Hypothalamus (tissue), 51 donors: ENCODE data around the gene STAT5A.
"Not testable (repeated sequence)": the region's sequence is repeated elsewhere in the genome, so short reads cannot be mapped to it uniquely, and the experiment has no call there.

Source experiments
- DNase-seq, 51 donors: peaks; one replicate each; lab custom pipeline; 2025; lab: John Stamatoyannopoulos, UW

STAT5A gene

DNA sequence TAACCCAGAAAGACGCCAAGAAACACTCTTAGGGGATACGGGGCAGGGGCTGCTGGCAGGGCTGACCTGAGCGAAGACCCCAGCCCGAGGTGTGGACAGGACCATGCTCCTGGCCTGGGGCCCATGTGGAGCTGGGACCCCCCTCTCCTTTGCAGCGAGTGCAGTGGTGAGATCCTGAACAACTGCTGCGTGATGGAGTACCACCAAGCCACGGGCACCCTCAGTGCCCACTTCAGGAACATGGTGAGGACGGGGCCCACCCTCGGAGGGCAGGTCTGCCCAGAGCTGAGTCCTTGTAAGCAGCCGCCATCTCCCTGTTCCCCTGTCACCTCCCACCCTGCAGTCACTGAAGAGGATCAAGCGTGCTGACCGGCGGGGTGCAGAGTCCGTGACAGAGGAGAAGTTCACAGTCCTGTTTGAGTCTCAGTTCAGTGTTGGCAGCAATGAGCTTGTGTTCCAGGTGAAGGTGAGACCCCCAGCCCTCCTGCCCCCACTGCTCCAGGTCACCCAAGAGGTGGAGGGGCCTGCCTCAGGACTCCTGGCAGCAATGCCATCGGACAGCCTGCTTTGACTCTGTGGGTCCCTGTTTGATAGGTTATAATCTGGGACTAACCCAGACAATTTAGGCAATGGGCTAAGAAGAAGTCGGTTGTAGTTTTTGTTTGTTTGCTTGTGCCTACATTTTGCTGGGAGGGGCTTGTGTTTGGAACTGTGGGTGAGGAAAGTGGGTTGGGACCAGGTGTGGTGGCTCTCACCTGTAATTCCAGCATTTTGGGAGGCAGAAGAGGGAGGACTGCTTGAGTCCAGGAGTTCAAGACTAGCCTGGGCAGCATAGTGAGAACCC, 16.1 kb downstream of the STAT5A start:
- no peak for DNase-seq

DNA sequence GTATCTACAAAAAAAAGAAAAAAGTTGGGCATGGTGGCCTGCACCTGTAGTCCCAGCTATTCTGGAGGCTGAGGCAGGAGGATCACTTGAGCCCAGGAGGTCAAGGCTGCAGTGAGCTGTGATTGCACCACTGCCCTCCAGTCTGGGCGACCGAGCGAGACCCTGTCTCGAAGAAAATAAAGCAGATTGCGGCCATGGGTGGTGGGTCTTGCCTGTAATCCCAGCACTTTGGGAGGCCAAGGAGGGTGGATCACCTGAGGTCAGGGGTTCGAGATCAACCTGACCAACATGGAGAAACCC, 16.7 kb downstream of the STAT5A start:
- DNase-seq: not testable (repeated sequence)

DNA sequence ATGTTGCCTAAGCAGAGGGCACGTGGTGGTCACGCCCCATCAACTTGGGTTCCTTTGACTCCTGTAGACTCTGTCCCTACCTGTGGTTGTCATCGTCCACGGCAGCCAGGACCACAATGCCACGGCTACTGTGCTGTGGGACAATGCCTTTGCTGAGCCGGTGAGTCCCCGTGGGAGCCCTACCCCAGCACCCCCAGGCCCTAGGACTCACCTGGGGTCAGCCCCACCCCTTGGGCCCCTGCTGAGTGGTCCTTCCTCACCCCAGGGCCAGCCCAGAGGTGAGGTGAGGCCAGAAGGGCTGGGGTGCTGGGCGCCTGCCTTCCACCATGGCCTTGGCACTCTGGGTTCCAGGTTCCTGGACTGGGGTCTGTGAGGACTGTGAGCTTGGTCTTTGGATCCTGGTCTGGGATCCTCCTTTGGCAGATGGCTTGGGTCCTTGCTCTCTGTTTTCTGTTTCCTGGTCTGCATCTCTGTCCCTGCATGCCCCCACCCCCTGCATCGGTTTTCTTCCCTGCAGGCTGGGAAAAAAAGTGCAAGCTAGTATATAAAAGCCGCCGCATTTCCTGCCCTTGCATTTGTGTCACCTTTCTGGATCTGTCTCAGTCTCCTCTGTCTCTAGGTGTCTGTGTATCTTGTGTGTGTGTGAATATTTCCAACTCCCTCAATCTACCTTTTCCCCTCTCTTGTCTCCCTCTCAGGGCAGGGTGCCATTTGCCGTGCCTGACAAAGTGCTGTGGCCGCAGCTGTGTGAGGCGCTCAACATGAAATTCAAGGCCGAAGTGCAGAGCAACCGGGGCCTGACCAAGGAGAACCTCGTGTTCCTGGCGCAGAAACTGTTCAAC, 17.5 kb downstream of the STAT5A start:
- no peak for DNase-seq

- DNase-seq: no peak
Measured at GRCh38 chr17:42306385-42306667, 18.0 kb downstream of the STAT5A start.

GRCh38 chr17:42307362-42307927, 19.1 kb downstream of the STAT5A start:
- no peak for DNase-seq

GRCh38 chr17:42308446-42308845, 20.1 kb downstream of the STAT5A start:
- DNase-seq: no peak

- DNase-seq: no peak
Measured at GRCh38 chr17:42309142-42309541, 20.8 kb downstream of the STAT5A start.

DNA sequence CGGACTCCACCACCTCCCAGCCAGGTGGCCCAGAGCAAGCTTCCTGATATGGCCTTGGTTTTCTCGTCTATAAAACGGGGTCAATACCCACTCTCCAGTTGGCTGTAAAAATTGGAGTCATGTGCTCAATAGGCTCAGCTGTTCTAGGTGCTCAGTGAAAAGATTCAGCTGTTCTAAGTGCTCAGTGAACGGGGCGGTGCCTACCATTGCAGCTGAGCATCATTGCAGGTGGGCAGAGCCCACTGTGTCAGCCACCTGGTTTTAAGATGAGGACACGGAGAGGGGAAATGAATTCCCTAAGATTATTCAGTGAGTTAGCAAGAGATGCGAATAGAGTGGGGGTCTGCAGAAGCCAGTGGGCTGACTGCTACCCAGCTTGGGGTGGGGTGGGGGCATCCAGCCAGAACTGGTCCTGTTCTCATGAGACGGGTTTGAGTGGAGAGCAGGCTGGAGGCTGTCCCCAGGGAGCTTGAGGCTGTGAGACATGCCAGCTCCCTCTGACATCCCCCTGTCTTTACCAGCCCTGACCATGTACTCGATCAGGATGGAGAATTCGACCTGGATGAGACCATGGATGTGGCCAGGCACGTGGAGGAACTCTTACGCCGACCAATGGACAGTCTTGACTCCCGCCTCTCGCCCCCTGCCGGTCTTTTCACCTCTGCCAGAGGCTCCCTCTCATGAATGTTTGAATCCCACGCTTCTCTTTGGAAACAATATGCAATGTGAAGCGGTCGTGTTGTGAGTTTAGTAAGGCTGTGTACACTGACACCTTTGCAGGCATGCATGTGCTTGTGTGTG, 21.9 kb downstream of the STAT5A start:
- no peak for DNase-seq

DNA sequence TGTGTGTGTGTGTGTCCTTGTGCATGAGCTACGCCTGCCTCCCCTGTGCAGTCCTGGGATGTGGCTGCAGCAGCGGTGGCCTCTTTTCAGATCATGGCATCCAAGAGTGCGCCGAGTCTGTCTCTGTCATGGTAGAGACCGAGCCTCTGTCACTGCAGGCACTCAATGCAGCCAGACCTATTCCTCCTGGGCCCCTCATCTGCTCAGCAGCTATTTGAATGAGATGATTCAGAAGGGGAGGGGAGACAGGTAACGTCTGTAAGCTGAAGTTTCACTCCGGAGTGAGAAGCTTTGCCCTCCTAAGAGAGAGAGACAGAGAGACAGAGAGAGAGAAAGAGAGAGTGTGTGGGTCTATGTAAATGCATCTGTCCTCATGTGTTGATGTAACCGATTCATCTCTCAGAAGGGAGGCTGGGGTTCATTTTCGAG, 22.5 kb downstream of the STAT5A start:
- no peak for DNase-seq

DNA sequence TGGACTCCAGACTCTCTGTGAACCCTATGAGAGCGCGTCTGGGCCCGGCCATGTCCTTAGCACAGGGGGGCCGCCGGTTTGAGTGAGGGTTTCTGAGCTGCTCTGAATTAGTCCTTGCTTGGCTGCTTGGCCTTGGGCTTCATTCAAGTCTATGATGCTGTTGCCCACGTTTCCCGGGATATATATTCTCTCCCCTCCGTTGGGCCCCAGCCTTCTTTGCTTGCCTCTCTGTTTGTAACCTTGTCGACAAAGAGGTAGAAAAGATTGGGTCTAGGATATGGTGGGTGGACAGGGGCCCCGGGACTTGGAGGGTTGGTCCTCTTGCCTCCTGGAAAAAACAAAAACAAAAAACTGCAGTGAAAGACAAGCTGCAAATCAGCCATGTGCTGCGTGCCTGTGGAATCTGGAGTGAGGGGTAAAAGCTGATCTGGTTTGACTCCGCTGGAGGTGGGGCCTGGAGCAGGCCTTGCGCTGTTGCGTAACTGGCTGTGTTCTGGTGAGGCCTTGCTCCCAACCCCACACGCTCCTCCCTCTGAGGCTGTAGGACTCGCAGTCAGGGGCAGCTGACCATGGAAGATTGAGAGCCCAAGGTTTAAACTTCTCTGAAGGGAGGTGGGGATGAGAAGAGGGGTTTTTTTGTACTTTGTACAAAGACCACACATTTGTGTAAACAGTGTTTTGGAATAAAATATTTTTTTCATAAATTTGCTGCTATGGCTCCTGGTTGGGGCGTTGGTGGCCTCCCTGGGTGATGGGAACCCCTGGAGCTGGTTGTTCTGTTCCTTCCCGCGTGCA, 23.1 kb downstream of the STAT5A start:
- peak in 39 of 51 donors; percentile 7 to 80 (median 49) for DNase-seq

DNA sequence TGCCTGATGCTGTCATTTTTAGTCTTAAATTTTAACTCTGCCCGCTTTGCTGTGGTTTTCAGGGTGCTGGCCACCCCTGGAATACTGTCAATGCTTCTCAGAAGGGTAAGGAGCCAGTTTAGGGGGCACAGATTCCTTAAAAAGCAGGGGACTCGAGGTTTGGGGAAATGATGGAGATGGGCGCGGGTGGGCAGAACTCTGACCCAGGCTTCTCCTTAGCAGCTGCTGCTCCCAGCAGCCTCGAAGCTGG, 23.7 kb downstream of the STAT5A start:
- peak in 1 of 51 donors; percentile 26 for DNase-seq

DNA sequence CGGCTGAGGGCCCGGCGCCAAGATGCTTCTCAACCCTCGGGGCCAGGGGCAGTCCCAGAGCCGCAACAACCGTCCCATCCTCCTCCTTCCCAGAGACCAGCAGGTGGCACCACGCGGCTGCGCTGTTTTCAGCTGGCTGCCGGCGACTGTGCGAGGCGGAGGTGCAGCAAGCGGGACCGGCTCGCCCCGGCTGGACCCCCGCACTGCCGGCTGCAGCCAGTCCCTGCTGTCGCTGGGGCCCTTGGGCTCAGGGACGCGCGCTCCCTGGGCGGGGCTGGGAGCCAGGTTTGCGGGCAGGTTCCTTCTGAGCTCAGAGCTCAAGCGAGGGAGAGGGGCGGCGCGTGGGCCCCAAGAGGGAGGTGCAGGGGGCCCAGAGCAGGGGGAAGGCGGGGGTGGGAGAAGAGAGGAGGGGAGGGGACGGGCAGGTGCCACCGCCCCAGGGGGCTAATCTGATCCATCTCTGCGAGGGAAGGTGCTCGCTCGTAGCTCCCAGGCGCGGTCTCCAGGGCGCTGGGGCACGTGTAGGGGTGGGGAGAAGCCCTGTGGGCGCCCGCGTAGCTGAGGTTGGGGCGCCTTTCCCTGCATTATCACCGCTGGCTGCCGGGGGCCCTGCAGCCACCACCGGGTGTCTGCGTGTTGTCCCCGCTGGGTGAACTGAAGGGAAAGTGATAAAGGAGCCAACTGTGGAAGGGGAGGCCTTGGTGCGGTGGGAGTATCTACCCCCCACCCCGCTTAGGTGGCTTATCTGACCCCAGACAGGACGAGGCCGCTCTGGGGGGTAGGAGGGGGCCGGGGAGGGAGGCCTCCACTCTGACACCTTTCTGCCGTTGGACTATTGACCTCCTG, 24.2 kb downstream of the STAT5A start:
- peak in 49 of 51 donors; percentile 23 to 89 (median 75) for DNase-seq

GRCh38 chr17:42313389-42313772, 25.1 kb downstream of the STAT5A start:
- no peak for DNase-seq

DNA sequence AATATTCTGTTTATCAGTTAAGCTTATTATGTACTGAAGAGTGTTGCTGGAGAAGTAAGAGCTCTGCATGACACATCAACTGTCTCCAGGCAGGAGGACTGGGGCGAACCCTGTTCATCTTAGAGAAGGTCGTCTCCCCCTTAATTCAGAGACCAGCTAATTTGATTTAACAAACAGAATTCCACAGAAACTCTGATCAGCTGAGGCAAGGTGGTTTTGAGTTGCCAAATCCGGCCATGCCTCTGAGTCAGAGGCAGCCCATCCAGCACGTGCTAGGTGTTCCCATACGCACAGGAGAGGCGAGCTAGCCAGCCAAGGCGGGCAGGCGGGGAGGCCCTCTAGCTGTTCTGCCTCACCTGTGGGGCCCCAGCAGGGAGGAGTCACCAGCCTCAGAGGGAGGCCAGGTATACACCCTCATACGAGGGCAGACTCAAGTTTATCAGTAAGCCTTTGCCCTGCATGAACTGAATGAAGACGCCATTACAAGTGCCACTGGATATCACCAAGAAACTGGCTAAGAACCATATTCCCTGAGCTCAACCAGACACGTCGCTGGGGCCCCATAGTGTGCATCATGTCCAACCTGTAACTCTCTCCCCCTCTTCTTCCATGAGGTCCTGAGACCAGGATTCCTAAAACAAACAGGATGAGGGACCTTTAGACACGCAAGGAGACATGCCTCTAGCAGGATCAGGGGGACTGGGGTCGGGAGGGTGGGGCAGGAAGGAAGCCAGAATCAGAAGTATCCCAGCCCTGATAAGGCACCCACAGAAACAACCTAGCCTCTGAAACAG, 25.7 kb downstream of the STAT5A start:
- DNase-seq: no peak

DNA sequence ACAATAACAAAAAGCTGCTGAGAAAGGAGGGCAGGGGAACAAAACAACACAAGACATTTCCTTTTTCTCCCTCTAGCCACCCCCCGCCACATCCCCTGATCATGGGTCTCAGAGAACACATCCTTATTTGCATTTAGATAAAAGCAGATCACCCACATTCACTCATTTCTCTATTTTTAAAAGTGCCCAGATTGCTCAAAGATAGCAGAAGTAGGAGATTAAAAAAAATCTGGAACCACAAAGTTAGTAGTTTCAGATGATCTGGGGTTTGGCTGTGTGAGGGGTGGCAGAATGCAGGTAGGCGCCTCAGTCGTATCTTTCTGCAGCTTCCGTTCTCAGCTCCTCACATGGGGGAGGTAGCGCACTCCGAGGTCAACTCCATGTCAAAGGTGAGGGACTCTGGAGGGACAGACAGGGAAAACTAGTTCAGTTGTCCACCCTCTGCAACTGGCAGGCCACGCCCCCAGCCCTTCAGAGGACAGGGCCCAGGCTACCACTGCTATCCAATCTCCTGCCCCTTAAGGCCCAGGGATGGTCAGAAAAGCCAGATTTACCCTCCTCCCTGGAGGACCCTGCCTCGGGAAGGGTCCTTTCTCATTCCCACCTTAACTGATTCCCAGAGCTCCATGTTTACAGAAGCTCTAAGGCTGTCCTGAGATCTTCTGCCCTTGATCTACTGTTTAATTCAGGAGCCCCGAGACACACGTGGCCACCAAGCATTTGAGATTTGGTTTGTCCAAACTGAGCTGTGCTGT, 27.3 kb downstream of the STAT5A start:
- no peak for DNase-seq

DNA sequence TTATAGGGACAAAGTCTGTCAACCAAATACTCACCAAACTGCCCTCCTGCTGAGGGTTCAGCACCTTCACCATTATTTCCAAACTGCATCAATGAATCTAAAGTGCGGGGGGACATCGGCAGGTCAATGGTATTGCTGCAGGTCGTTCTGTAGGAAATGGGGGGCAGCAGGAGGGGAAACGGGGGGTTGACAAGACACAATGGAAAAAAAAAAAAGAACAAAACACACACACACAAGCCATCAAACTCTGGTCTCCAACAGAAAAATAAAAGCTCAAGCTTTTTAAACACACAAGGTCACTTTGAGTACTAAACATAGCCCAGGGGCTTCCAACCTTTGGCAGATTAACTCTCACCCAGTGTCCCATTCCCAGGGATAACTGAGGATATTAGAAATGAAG, 28.5 kb downstream of the STAT5A start:
- DNase-seq: no peak

- no peak for DNase-seq
Measured at GRCh38 chr17:42317266-42317845, 29.1 kb downstream of the STAT5A start.

- DNase-seq: not testable (repeated sequence)
Measured at GRCh38 chr17:42317967-42318366, 29.7 kb downstream of the STAT5A start.
